Measurements from ENCODE around the gene HMGXB4.

HMGXB4 gene

DNA sequence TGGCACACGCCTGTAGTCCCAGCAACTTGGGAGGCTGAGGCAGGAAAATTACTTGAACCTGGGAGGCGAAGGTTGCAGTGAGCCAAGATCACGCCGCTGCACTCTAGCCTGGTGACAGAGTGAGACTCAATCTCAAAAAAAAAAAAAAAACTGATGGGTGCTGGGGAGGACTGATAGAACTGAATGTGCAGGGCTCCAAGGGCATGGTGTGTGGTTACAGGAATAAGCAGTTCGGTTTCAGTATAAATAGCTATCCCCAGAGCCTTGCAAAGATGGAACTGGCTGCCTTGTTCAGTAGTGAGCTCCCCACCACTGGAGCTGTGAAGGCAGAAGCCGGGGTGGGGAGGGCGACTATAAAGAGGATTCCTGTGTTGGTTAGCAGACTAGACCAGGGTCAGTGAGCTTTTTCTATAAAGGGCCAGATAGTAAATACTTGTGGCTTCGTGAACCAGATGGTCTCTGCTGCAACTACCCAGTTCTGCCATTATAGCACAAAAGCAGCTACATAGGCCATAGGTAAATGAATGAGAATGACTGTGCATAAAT, 48.3 kb downstream of the HMGXB4 start:
- TF ChIP-seq, protein P1, sequence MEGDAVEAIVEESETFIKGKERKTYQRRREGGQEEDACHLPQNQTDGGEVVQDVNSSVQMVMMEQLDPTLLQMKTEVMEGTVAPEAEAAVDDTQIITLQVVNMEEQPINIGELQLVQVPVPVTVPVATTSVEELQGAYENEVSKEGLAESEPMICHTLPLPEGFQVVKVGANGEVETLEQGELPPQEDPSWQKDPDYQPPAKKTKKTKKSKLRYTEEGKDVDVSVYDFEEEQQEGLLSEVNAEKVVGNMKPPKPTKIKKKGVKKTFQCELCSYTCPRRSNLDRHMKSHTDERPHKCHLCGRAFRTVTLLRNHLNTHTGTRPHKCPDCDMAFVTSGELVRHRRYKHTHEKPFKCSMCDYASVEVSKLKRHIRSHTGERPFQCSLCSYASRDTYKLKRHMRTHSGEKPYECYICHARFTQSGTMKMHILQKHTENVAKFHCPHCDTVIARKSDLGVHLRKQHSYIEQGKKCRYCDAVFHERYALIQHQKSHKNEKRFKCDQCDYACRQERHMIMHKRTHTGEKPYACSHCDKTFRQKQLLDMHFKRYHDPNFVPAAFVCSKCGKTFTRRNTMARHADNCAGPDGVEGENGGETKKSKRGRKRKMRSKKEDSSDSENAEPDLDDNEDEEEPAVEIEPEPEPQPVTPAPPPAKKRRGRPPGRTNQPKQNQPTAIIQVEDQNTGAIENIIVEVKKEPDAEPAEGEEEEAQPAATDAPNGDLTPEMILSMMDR (IDR thresholded peaks at IDR 0.05; ENCODE audit: low read length) = no peak
- TF ChIP-seq EZH2phosphoT487 (IDR thresholded peaks at IDR 0.05; ENCODE audit: low read length) (no peak), EZH2 (optimal IDR thresholded peaks at IDR 0.05; ENCODE audit: low read depth, low read length) (no peak)
- H3K4me2 ChIP-seq (ENCODE audit: low read depth, low read length) = peak overlapping the region; percentile 15; the same call in 1 of the 2 replicates
- no peak for DNase-seq

DNA sequence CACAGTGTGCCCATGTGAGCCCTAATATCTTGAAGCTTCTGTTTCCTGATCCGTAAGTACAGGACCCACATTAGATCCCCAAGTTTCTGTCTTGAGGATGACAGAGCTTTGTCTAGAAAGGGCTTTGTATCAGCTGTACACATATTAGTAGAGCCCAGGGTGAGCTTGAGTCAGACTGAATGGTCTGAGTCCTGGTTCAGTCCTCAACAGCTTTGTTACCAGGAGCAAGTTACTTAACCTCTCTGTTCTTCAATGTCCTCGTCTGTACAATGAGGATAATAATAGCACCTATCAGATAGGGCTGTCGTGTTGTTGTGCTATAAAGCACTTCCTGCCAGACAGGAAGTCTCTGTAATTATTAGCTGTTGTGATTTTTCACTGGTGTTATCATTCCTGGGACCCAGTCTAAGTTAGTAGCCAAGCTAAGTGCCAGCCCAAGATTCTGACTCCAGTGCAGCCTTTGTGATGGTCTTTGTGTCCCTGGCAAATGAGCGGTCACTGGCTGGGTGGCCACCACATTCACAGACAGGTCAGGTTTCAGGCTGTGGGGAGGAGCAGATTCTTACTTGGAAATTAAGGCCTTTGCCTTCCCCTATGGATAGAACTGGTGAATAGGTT, 49.2 kb downstream of the HMGXB4 start:
- H3F3A ChIP-seq (ENCODE audit: insufficient read depth, low read length) = peaks cover 40% of the 10 kb centered on the region
- H3K4me1 ChIP-seq (ENCODE audit: low read length) = peaks cover 50% of the 10 kb centered on the region
- H3K79me2 ChIP-seq (ENCODE audit: low read length) = peaks cover 57% of the 10 kb centered on the region
- no peak overlapping the region for H3K4me3 ChIP-seq (ENCODE audit: low read length)
- H3K9me3 ChIP-seq (replicated peaks; ENCODE audit: insufficient read depth, low read length) = no peaks in the 10 kb centered on the region
- H3K27ac ChIP-seq (ENCODE audit: low read length) = no peak overlapping the region
- H4K20me1 ChIP-seq (ENCODE audit: insufficient read depth, low read length) = 0 out of 2 replicates have a peak, but pooled peaks cover 2% of the 10 kb centered on the region
- no peak overlapping the region for H3K9ac ChIP-seq (ENCODE audit: low read length)
- H3K4me2 ChIP-seq (ENCODE audit: low read depth, low read length) = peak overlapping the region; percentile 15; the same call in 1 of the 2 replicates
- no peaks in the 10 kb centered on the region for H3K9me2 ChIP-seq (replicated peaks; ENCODE audit: insufficient read depth, low read length)
- H2AFZ ChIP-seq (ENCODE audit: low read length) = no peak overlapping the region
- DNase-seq = no peak
- no peaks in the 10 kb centered on the region for H3K36me3 ChIP-seq (replicated peaks; ENCODE audit: insufficient read depth, low read length)
- no peaks in the 10 kb centered on the region for H3K27me3 ChIP-seq (replicated peaks; ENCODE audit: insufficient read depth, low read length)
- TF ChIP-seq EZH2 (optimal IDR thresholded peaks at IDR 0.05; ENCODE audit: low read depth, low read length) (no peak), EZH2phosphoT487 (IDR thresholded peaks at IDR 0.05; ENCODE audit: low read length) (no peak)
- TF ChIP-seq, protein P1 (IDR thresholded peaks at IDR 0.05; ENCODE audit: low read length) = no peak

More for the DNA sequence above, 48.3 kb downstream of the HMGXB4 start:
- H3K27me3 ChIP-seq (replicated peaks; ENCODE audit: insufficient read depth, low read length) = no peaks in the 10 kb centered on the region
- no peak overlapping the region for H3K27ac ChIP-seq (ENCODE audit: low read length)
- no peaks in the 10 kb centered on the region for H3K9me2 ChIP-seq (replicated peaks; ENCODE audit: insufficient read depth, low read length)
- H3F3A ChIP-seq (ENCODE audit: insufficient read depth, low read length) = peaks cover 32% of the 10 kb centered on the region
- H3K9me3 ChIP-seq (replicated peaks; ENCODE audit: insufficient read depth, low read length) = no peaks in the 10 kb centered on the region
- H3K4me3 ChIP-seq (ENCODE audit: low read length) = no peak overlapping the region
- H3K79me2 ChIP-seq (ENCODE audit: low read length) = peaks cover 62% of the 10 kb centered on the region
- no peaks in the 10 kb centered on the region for H4K20me1 ChIP-seq (ENCODE audit: insufficient read depth, low read length)
- peaks cover 42% of the 10 kb centered on the region for H3K4me1 ChIP-seq (ENCODE audit: low read length)
- no peak overlapping the region for H3K9ac ChIP-seq (ENCODE audit: low read length)
- no peak overlapping the region for H2AFZ ChIP-seq (ENCODE audit: low read length)
- H3K36me3 ChIP-seq (replicated peaks; ENCODE audit: insufficient read depth, low read length) = no peaks in the 10 kb centered on the region

- TF ChIP-seq, protein P1 (IDR thresholded peaks at IDR 0.05; ENCODE audit: low read length) = no peak
- no peak for TF ChIP-seq EZH2 (optimal IDR thresholded peaks at IDR 0.05; ENCODE audit: low read depth, low read length)
- no peak for TF ChIP-seq EZH2phosphoT487 (IDR thresholded peaks at IDR 0.05; ENCODE audit: low read length)
- Histone ChIP-seq H3K36me3 (replicated peaks; ENCODE audit: insufficient read depth, low read length) (no peaks in the 10 kb centered on the region), H3K9me3 (replicated peaks; ENCODE audit: insufficient read depth, low read length) (no peaks in the 10 kb centered on the region), H3K4me3 (ENCODE audit: low read length) (no peak overlapping the region), H3K79me2 (ENCODE audit: low read length) (peaks cover 55% of the 10 kb centered on the region), H3K27ac (ENCODE audit: low read length) (no peak overlapping the region), H3K27me3 (replicated peaks; ENCODE audit: insufficient read depth, low read length) (no peaks in the 10 kb centered on the region), H3K9ac (ENCODE audit: low read length) (no peak overlapping the region), H3F3A (ENCODE audit: insufficient read depth, low read length) (peaks cover 44% of the 10 kb centered on the region), H4K20me1 (ENCODE audit: insufficient read depth, low read length) (0 out of 2 replicates have a peak, but pooled peaks cover 5% of the 10 kb centered on the region), H2AFZ (ENCODE audit: low read length) (no peak overlapping the region), H3K4me2 (ENCODE audit: low read depth, low read length) (no peak overlapping the region), H3K4me1 (ENCODE audit: low read length) (peaks cover 57% of the 10 kb centered on the region), H3K9me2 (replicated peaks; ENCODE audit: insufficient read depth, low read length) (no peaks in the 10 kb centered on the region)
- DNase-seq = no peak
Observed at GRCh38 chr22:35307372-35307771, 50.1 kb downstream of the HMGXB4 start.

All from MM.1S (cell line).